ENCODE measurements around the gene LCN9.
A peak's percentile ranks its signal among the peaks of the same experiment; 100 is the strongest.

The LCN9 gene

GRCh38 chr9:135661816-135662560 is 1.1 kb upstream of the LCN9 start:
- TF ChIP-seq CTCF (conservative IDR thresholded peaks at IDR 0.05; ENCODE audit: low read depth, low read length): no peak
- H3K4me3 ChIP-seq (ENCODE audit: low read depth, low read length): no peak overlapping the region
- peak; percentile 46 for DNase-seq (ENCODE audit: low read depth)

DNA sequence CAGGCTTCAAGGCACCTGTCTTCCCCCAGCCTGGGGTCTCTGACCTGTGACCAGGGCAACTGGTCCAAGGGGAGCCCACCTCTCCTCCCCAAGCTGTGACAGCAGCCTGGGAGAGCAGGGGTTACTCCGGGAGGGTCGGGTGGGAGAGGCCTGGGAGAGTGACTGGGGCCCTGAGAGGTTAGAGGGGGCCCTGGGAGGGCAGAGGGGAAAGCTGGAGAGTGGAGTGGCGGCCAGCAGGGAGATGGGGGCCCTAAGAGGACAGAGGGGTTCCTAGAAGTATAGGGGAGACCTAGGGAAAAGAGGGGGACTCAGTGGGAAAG is 302 bp downstream of the LCN9 start:
- H3K4me3 ChIP-seq (ENCODE audit: low read depth, low read length): no peak overlapping the region
- TF ChIP-seq CTCF (conservative IDR thresholded peaks at IDR 0.05; ENCODE audit: low read depth, low read length): no peak
- no peak for DNase-seq (ENCODE audit: low read depth)

- no peak for TF ChIP-seq CTCF (conservative IDR thresholded peaks at IDR 0.05; ENCODE audit: low read depth, low read length)
- H3K4me3 ChIP-seq (ENCODE audit: low read depth, low read length): no peak overlapping the region
- DNase-seq (ENCODE audit: low read depth): no peak
Observed at GRCh38 chr9:135663857-135664256, 748 bp downstream of the LCN9 start.

- TF ChIP-seq CTCF (conservative IDR thresholded peaks at IDR 0.05; ENCODE audit: low read depth, low read length): no peak
- no peak overlapping the region for H3K4me3 ChIP-seq (ENCODE audit: low read depth, low read length)
- no peak for DNase-seq (ENCODE audit: low read depth)
Observed at GRCh38 chr9:135664266-135664665, 1.2 kb downstream of the LCN9 start.

DNA sequence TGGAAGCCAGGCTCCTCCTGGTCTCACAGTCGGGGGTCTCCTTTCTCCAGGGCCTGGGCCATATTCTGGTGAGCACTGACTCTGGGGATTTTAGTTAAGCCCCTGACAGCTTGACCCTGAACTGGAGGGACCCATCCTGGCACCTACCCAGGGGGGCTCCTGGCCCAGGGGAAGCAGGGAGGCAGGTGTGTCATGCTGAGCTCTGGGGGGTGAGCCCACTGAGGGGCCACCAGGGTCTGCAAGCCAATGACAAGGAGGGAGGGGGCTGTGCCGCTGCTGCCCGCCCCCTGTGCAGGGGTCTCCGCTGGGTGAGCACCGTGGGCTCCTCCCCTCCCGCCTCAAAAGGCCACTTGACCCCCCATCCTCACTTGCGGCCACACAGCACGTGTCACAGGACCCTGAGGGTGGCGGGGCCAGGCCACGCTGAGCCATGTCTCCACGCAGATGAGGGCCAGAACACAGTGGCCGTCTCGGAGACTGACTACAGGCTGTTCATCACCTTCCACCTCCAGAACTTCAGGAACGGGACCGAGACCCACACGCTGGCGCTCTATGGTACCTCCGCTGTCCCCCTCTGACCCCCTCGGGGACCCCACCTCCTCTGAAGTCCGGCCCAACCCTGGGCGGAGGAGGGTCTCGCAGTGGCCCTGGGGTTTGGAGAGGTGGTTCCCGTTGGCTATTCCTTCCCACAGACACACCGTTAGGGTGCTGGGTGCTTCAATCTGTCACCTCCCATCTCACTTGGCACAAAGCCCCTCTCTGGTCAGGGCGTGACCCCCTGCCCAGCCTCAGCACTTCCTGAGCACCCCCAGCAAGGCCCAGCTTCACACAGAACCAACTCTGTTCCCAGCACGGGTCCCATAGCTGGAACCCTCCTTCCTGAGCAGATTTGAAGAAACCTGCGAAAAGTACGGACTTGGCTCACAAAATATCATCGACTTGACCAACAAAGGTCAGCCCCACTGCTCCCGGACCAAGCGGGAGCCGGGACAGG is 2.0 kb downstream of the LCN9 start:
- no peak for DNase-seq (ENCODE audit: low read depth)
- no peak for TF ChIP-seq CTCF (conservative IDR thresholded peaks at IDR 0.05; ENCODE audit: low read depth, low read length)
- H3K4me3 ChIP-seq (ENCODE audit: low read depth, low read length): no peak overlapping the region

DNA sequence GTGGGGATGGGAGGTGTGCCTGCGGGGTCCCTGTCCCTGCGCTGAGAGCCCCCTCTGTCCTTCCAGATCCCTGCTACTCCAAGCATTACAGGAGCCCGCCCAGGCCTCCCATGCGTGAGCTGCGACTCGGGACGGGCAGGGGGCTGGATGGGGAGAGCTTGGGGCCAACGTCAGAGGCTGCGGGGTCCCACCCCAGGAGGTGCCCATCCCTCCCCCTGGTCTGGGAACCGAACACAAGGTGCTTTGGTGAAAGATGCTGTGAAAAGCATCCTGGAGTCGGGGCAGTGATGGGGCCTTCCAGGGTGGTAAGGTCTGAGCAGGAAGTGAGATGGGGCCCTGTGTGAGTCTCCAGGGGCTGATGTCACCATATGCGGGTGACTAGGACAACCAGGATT is 2.7 kb downstream of the LCN9 start:
- no peak for TF ChIP-seq CTCF (conservative IDR thresholded peaks at IDR 0.05; ENCODE audit: low read depth, low read length)
- no peak overlapping the region for H3K4me3 ChIP-seq (ENCODE audit: low read depth, low read length)
- DNase-seq (ENCODE audit: low read depth): no peak

All from choroid plexus epithelial cell (primary cell).